HG02798 (cell line): Measurements from ENCODE around the gene INTS11.

ENCODE experiments used
- ATAC-seq: cut with Tn5 transposase; IDR thresholded peaks from one replicate; pipeline ENCODE4 v1.9.1; 2021; ENCODE audit warnings: mild to moderate bottlenecking; ENCODE audit not compliant: unreplicated experiment, poor library complexity

Gene INTS11

GRCh38 chr1:1274299-1274930 lies 50.0 kb downstream of the INTS11 start:
- no peak for ATAC-seq

- ATAC-seq, result peak; percentile 87
Observed at GRCh38 chr1:1273512-1274298, 50.8 kb downstream of the INTS11 start, which contains the start of gene UBE2J2. Gene UBE2J2, minus strand, starts transcription at chr1:1273854. Its CDS starts 5,862 bp downstream, at chr1:1267992.

GRCh38 chr1:1273209-1273511 lies 51.3 kb downstream of the INTS11 start:
- ATAC-seq, result peak; percentile 5

GRCh38 chr1:1272341-1273208 lies 51.9 kb downstream of the INTS11 start:
- ATAC-seq, result no peak

GRCh38 chr1:1270813-1271212 lies 53.6 kb downstream of the INTS11 start:
- ATAC-seq, result no peak

GRCh38 chr1:1268284-1268682 lies 56.2 kb downstream of the INTS11 start:
- ATAC-seq, result no peak

GRCh38 chr1:1267488-1268283 lies 56.8 kb downstream of the INTS11 start:
- no peak for ATAC-seq

- ATAC-seq, result no peak
Observed at GRCh38 chr1:1264868-1265272, 59.6 kb downstream of the INTS11 start.

GRCh38 chr1:1264026-1264425 lies 60.4 kb downstream of the INTS11 start:
- no peak for ATAC-seq

- ATAC-seq, result no peak
Observed at GRCh38 chr1:1262758-1263157, 61.7 kb downstream of the INTS11 start.

GRCh38 chr1:1262071-1262470 lies 62.4 kb downstream of the INTS11 start:
- ATAC-seq, result no peak
